Gastrocnemius medialis (tissue), 4 donors: ENCODE data around the gene THOC7.

ENCODE experiments used
- POLR2A ChIP-seq, 2 donors: fragments of 450-650 bp; IDR thresholded peaks; one replicate each; pipeline ENCODE4 v1.6.1; 2017; ENCODE audit warnings: antibody characterized with exemption in 2 of 2, mild to moderate bottlenecking in 2 of 2, moderate library complexity in 2 of 2
- TF ChIP-seq, protein P1 (sequence below), 5 experiments: fragments of 450-650 bp in 3 of 5; fragments of 200-600 bp in 2 of 5; sonication (generic) in 2 of 5; IDR thresholded peaks in 4 of 5; conservative IDR thresholded peaks in 1 of 5; 1 replicate in 4 of 5; 2 replicates in 1 of 5; pipeline ENCODE4 v1.5.1; 2016 to 2019; ENCODE audit warnings: antibody characterized with exemption in 5 of 5, mild to moderate bottlenecking in 3 of 5, moderate library complexity in 3 of 5

DNA sequence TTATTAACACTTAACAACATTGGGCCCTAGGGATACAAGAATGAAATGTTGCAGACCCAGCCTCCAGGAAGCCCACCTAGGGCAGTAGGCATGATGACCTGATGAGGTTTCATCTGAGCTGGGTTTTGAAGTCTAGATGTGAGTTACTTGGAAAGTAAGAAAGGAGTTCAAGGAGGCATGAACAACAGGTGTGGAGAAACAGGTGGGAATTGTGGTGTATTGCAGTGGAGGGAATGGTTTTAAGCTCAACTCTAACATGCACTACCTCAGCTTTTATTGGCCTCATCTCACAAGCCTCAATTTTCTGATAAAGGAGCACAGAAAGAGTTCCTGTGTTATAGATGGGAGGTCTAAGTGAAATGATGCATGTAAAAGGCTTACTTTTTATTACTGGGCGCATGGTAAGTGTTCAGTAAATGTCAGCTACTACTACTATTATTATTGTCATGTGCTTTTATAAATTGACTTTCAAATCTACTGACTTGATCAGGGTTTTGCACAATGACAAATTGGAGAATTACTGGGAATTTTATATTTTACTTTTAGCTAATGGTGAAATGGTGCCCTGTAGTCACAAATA lies 29.3 kb upstream of the THOC7 start:
- TF ChIP-seq, protein P1, sequence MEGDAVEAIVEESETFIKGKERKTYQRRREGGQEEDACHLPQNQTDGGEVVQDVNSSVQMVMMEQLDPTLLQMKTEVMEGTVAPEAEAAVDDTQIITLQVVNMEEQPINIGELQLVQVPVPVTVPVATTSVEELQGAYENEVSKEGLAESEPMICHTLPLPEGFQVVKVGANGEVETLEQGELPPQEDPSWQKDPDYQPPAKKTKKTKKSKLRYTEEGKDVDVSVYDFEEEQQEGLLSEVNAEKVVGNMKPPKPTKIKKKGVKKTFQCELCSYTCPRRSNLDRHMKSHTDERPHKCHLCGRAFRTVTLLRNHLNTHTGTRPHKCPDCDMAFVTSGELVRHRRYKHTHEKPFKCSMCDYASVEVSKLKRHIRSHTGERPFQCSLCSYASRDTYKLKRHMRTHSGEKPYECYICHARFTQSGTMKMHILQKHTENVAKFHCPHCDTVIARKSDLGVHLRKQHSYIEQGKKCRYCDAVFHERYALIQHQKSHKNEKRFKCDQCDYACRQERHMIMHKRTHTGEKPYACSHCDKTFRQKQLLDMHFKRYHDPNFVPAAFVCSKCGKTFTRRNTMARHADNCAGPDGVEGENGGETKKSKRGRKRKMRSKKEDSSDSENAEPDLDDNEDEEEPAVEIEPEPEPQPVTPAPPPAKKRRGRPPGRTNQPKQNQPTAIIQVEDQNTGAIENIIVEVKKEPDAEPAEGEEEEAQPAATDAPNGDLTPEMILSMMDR (IDR thresholded peaks at IDR 0.05 in 4 of 5, conservative IDR thresholded peaks at IDR 0.05 in 1 of 5), result no peak
- no peak for TF ChIP-seq POLR2A (IDR thresholded peaks at IDR 0.05)
